ENCODE data around the gene NCOA1.
"Not testable (repeated sequence)": the region's sequence is repeated elsewhere in the genome, so short reads cannot be mapped to it uniquely, and the experiment has no call there.

- not testable (repeated sequence) for TF ChIP-seq CTCF, POLR2A (IDR thresholded peaks at IDR 0.05)
Observed at GRCh38 chr2:24532057-24532456, 41.0 kb downstream of the NCOA1 start.

All from gastroesophageal sphincter (tissue), 3 donors.